Measurements from ENCODE around the gene ZEB2.

Gene ZEB2

DNA sequence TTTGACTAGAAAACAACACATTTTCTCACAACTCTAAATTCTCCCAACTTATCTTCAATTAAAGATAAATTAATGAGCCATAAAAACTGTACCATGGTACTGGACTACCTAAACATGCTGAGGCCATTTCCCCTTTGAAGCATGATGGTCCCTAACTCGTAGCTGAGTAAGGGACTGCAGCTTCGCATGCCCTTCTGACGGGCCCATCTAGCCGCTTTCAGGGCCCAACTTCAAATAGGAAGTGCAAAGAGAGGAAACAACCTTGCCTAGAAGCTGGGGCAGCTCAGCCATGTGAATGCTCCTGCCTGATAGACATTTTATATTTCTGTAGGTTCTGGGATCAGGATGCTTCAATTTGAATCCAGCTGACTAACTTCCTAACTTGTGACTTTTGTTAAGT is 72.4 kb downstream of the ZEB2 start:
- DNase-seq, result no peak

DNA sequence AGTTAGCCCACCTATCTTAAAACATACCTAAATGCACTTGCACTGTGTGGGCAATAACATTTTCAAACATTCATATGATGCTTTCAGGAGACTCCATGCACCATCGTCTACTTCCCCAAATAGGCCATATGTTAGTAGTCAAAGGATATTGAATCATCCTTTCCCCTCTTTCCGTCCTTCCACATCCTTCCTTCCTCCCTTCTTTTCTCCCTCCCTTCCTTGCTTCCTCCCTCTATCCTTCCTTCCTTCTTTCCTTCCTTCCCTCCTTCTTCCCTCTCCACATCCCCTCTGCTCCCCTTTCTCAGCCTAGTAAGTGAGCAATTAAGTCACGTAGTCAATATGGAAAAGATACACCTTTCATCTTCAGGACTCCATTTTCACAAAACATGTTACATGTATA is 73.8 kb downstream of the ZEB2 start:
- no peak for DNase-seq

DNA sequence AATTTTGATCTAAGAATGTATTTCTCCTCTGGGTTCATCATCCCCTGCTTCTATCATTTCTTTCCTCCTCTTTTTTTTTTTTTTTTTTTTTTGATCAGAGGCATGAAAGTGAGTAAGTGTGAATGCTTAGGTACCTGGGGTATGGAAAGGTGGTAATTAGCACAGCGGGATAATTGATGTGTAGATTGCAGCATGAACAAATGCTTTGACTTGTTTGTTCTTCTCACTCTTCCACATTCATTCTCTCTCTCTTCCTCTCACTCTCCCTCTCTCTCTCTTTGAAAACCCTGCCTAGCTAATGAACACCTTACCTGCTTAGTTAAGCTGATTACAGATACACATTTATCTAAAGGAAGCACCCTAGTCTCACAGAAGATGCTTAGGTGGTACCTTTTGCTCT is 74.7 kb downstream of the ZEB2 start:
- DNase-seq, result no peak

DNA sequence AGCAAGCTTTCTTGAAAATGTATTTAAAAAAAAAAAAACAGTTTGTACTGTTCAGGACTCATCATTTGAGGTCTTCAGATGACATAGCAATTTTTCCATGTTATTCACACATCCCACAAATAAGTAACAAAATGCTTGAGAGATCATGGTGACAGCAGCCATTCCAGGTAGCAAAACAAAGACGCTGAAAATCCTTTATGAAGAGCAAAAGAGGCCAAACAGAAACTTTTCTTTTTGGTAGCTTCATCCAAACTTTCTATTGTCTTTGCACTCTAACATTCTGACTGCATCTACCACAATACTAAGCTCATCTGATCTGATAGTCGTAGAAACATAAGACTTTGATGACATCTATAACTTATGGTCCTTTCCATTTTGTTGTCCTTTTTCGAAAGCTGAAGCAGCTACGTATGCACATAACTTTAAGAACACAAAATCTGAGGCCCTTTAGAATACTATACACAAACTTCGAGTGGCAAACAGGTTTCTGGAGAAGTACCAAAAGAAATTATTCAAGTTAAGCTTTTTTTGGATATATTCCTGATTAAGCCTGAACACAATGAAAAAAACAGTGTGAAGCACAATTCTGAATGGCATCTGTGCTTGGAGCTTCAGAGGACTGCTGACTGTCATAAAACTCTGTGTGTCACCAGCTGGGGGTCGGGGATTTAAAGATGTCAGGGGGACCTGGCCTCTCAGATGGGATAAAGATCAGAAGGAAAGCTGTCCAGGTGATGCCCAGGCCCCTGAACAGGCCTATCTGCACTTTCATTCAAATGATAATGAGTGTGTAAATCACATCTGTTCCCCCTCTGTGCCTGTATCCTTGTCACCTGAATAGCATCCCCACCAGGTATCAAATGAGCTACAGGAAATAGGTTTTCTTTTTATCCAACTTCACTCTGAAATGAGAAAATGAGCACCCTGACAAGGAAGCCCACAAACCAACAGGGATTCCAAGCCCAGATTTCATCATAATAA is 75.8 kb downstream of the ZEB2 start:
- DNase-seq, result no peak

DNA sequence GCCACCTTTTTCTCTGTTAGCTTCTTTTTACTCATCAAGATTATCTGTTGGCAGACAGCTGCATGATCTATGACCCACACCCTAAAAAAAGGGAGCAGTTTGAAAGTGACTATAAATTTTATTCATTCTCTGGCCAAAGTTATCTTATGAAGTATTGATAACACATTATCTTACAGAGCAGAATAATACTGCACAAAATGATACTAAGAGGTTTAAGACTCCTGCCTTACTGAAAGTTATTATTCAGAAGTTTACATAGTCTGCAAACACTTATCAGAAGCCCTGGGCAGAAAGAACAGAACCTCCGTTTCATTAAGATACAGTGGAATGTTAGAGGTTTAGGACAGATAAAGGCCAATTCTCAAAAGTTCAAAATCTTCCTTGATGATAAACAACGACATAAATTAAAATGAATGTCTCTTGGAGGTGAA is 78.2 kb downstream of the ZEB2 start:
- DNase-seq, result no peak

DNA sequence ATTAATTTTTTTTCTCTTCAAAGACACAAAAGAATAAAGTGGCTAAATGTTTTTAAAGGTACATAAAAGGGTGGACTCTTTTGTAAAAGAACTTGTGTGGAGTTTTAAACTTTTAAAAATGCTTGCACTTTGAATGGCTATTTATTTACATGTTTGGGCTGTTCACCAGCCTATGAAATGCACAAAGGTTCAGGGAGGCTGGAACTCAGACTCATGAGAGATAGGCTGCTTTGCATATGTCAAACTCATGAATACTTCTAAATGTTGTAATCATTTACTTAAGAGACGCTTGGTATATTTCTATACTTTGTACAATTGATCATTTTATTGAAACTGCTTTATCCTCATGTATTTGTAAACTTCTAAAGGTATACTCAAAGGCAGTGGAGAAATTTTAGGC is 79.9 kb downstream of the ZEB2 start:
- no peak for DNase-seq

DNA sequence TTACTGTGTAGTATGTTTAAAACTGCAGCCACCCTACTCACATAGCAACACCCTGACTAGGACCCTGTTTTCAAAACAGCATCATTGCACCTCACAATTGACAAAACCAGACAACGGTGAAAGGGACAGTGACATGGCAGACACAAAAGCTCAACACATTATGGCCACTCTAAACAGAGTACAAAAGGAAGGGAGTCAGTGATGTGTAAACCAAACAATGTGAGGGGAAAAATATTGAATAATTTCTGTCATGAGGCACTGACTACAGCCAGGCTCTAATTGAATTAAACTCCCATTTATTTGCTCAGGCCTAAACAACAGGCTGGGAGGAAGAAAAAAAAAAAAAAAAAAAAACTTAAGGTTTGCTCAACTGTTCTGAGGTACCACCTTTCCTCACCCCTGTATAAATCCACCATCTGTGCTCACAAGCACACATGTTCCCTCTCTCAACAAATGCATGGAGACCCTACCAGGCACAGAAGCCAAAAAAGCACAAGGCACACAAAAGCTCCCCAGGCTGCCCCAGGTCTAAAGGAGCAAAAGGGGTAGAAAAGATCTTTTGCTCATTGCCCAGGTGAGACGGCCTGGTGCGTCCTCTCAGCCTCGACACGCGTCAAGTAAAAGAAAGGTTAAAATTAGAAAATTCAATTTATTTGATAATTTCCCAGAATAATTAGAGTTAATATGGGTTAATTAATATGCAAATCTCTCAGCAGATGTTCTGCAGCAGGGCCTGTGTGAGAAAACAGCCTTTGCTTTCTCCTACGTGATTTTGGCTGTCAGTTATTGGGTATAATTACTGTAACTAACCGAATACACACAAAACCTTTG is 80.9 kb downstream of the ZEB2 start:
- DNase-seq, result no peak

DNA sequence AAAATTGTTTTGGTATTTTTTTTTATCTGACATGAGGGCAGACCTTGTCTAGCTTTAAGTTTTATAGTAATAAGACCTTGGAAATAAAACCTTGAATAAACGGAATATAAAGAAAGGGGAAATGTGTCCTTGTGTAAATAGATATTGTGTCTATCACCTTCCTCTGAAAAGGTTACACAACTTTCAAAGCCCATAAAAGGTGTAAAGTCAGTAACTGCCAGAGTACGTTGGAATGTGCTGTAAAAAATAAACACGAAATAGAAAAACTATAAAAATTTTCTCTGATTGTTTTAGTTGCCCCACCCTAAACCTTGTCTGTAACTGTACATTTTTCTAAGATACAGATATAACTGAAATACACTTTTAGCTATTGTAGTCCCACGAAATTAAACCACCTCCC is 82.3 kb downstream of the ZEB2 start:
- DNase-seq, result no peak

DNA sequence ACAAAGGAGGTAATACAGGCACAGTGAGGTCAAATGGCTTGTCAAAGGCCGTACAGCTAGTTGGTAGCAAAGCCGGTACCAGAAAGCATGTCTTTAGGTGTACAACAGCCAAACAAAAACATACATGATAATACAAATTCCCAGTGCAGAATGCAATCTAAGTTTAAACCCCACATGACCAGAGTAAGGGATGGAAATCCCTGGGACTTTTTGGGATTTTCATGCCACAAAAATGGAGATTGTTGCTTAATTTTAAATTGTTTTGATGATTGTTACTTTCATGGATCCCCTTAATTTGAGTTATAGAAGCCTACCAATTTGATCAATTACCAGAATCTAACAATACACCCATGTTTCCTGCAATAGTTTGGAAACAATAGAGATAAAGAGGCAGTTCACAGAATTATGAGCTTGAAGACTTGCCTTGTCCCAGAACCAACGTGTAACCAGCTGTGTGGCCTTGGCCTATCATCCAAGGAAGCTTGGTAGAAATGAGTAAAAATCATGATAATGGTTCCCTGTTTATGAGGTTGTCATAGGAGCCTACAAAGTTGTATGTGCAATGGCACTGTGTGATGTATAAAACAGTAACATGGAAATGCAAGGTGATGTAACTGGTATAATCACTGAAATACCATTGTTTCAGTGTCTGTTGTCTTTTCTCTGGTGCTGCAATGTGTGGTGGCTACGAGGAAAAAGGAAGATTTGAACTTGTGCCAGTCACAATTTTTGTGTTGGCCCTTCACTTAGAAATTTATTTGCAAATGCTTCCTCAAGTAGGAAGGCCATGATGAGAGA is 85.3 kb downstream of the ZEB2 start:
- DNase-seq, result no peak

DNA sequence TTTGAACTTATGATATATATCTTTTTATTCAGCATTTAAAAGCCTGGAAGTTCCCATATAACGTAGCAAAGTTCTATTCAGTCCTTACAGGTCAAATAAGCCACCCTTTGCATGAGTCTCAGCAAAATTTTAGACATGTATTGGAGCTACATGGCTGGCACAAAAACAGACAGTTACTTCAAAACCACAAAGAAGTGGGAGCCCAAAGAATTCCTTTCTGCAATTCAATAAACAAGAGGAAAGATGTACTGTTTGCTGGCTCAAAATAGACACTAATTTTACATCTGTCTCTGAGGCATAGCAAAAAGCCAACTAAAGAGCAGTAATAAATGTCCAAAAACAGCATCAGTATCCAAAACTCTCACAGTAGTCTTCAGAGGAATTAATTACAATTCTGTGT is 87.0 kb downstream of the ZEB2 start:
- no peak for DNase-seq

DNA sequence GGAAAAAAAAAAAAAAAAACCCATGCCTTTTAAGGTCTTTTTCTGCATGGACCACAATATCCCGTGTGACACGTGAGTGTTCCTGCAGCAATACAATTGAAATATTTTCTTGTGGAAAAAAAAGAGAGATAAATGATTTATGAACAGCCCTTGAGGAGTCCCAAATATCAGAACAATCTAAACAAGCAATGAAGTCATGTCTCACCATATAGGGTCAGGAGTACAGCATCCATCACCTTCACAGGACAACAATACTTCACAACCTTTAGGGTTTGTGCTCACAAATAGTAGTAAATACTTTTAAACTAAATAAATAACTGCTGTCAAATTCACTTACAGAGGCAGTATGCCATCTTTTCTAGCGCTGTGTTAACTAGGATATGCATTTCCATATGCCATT is 87.9 kb downstream of the ZEB2 start:
- no peak for DNase-seq

DNA sequence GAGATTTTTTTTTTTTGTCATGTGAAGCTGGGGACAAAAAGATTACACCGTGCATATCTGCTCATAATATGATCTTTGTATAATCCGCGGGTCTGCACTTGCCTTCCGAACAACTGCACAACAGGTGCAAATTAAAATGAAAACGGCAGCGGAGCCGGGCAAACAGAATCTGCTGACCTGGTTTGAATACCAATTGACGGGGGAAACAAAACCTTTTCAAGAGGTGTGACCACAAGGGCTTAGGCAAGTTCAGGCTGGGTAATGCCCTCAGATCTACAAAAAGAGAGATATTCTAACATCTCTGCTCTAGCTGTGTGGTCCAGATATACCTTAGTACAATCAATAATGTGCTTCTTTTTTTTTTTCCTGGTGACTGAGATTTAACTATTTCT is 88.5 kb downstream of the ZEB2 start:
- no peak for DNase-seq

DNA sequence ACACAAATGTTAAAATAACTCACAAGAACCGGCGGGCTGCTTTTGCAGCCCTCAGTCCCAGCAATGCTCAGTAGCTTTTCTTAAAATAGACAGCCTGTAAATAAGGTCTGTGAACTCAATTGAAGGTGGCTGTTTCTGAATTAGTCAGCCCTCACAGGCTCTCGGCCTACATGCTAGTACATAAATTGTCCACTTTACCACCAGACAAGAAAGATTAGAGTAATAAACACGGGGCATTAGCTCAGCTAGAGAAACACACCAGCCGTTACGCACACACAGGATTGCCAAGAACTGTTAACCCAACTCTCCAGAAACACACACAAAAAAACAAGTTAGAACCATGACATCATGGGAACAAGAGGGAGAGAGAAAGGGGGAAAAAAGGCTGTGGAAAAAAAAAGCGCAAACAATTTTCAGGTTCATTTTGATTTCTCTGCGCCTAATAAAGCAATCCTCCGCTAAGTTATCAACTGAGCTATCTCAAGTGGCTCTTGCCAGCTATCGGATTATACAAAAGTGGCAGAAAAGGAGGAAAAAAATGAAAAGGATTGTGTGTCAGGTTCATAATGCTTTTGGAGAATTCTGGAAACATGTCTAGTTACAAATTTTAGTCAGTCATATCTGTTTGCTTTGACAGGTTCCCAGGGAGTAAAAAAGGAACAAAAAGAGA is 89.1 kb downstream of the ZEB2 start:
- no peak for DNase-seq

DNA sequence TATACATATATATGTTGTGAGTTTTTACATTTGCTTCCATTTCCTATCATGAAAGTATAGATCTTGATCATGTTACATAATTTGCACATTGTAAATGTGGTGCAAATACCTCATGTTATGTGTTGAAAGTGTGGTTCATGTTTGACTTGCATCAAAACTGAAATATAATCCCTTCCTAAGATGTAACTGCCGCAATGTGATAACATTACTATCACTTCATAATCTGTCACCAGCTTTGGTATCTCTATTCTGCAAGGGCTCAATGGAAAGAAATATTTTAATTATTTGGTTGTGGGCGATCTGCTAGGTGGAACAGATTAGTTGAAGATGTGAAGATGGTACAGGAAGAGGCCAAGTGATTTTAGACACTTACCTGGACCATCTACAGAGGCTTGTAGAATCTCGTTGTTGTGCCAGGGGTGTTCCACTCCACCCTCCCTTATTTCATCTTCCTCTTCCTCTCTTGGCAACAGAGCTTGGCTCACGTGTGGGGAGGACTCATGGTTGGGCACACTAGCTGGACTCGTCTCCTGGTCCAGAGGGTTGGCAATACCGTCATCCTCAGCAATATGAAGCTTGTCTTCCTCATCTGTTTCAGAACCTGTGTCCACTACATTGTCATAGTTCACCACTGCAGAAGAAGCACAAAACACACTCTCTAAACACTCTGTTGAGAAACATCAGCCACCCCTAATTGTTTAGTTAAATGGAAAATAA is 90.4 kb downstream of the ZEB2 start:
- no peak for DNase-seq

DNA sequence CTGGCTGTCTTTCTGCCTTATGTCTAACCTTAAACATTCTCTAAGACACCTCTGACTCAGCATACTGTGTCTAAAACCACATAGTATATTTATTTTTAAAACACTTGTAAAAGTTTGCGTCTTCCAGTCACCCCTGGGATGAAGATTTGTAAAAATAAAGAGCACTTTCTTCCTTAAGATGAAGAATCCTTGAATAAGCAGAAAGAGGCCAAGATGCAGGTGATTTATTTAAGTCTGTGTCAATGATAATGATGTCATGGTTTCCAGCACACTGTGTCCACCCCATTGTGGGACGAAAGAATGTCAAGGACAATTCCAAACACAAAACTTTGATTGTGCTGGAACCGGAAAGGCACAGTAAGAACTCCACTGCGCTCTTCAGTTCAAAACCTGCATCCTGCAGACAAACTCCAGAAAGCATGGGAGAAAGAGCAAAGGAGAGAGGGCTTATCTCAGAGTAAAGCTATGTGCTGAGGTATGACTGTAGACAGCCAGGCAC is 92.9 kb downstream of the ZEB2 start:
- DNase-seq, result no peak

DNA sequence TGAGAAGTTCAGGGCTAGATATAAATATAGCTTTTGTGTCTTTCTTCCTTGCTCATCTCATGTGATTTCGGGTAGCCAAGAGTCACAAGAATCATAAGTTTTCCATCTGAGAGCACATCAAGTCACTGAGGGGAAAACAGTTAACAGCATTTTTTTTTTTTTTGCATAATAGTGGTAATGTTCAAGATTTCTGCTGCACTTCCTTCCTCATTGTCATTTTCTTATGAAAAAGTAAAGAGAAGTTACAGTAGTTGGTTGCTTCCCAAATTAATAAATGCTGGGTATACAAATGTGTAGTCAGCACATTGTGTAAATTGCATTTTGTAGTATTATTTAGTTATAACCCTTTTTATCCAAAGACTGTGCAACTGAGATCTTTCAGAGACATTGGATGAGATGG is 93.6 kb downstream of the ZEB2 start:
- no peak for DNase-seq

DNA sequence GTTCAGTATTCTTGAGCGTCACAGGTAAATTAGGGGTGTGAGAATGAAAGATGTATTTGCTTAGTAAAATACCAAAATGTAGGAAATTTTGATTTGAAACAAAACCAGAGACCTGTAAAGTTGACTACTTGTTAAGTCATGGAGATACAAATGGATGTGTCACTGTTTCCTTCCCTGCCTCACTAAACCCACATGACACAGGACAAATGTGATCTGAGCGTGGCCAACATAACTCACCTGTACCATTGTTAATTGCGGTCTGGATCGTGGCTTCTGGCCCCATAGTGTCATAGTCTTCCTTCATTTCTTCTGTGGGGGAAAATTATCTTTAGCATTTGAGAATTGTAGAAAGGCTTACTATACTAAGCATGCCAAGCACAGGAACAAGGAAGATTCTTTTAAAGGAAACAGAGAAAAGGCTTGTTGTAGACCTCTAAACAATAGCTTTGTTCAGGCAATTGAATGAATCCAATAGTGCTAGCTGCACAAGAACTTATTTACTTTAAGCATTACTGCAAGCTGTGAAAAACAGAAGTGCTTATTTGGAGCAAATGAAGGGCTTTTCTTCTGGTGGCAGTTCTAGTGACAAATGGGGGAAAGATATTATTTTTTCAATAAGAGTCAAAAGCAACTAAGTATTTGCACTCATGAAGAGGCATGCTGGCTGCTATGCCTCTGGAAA is 95.2 kb downstream of the ZEB2 start:
- no peak for DNase-seq

DNA sequence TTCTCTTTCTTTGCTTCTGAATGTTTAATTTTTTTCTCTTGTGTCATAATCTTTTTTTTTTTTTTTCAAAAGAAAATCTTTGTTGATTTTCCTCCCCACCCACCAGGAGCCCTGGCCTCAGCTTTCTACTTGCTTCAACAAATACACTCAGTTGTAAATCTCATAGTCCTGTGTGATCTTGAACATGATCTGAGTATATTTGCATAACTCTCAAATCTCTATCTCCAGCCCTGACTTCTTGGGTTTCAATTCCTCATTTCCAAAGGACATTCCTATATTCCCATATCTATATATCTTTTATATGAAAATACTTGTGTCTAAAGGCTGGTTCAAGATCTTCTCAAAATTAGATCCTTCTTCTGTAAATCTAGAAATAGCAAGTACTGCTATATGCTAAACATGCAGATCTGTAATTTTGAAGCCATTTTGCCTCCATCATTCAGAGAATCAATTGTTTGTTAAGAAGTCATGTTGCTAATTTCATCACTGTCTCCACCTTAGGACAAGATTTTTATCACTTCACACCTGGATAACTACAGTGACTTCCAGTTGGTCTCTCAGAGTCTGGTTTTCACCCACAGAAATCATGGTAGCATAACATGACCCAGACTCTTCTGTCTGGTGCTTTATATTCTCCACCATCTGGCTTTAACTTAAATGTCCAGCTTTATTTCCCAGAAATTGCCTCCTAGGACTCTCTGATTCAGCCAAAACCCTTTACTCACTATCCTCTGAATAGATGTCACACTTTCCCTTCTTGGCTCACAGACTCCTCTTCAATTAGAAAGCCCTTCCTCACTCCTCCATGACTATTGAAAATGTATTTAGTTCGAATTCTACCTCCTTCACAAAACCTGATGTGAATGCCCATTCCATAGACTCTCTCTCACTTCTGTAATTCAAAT is 98.1 kb downstream of the ZEB2 start:
- no peak for DNase-seq

DNA sequence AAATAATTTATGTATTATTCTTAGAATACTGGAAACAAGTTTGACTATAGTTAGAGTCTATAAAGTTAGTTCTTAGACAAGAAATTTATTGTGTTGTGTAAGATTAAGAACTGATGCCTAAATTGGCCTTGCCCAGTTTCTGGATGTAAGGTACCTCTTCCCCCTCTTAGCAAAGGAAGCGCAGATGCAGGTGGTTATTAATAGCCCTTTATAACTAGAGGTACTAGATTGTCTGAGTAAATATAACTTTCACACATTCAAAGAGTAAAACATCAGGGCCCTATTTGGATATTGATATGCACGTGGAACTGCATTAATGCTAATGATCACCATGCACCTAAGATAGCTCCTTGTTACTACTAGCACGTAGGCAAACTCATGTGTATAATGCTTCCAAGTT is 100.7 kb downstream of the ZEB2 start:
- no peak for DNase-seq

DNA sequence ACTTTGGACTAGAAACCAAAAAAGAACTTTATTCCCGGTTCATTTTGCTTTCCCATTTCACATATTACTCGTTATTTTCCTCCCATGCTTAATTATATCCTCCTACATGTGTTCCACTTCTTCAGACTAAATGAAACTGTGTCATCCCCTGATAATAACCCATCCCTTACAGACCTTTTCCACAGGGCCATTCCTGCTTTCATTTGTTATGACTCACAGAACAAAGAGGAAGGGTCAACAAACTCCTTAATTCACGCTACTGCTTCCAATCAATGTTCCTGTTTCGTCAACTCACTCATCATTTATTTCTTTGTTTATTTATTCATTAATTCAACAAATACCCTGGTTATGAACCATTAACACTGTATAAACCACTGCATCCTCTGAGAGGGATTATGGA is 104.5 kb downstream of the ZEB2 start:
- DNase-seq, result no peak
